GM12891 (cell line): ENCODE data around the gene UBE2E2.

Source experiments
- POLR2A ChIP-seq: IDR thresholded peaks from 2 replicates; pipeline ENCODE4 v1.6.1; 2011; ENCODE audit warnings: low read depth, low read length, control low read depth
- TAF1 ChIP-seq: IDR thresholded peaks from 2 replicates; pipeline ENCODE4 v1.6.1; 2011; ENCODE audit warnings: low read depth, low read length, control low read depth

GRCh38 chr3:23495507-23495906 lies 292.4 kb downstream of the UBE2E2 start:
- TF ChIP-seq TAF1, result no peak
- no peak for TF ChIP-seq POLR2A
